Keratinocyte (primary cell): ENCODE data around the gene DCDC2B. TPM values are rescaled to one million over a fixed set of nuclear protein-coding genes. Genes with fewer than 3 reads are reported as not detected.

Experiments
- DNase-seq: peaks from one replicate; pipeline ENCODE4 v3.0.0-alpha.2; 2011; ENCODE audit warnings: low read depth, missing footprints, low spot score
- FAIRE-seq: peaks from 2 replicates; lab custom pipeline; 2011; peaks lifted over from hg19 to GRCh38; lab: Jason Lieb, UNC
- H2AFZ ChIP-seq: 2 replicates; pipeline ENCODE4 v1.6.0; 2012; ENCODE audit warnings: low read length, control low read depth, inconsistent platforms; ENCODE audit not compliant: control insufficient read depth
- H3K27ac ChIP-seq: 2 replicates; pipeline ENCODE4 v1.5.1; 2011; ENCODE audit warnings: low read length; ENCODE audit not compliant: control insufficient read depth, insufficient read depth
- H3K27me3 ChIP-seq: 3 replicates; pipeline ENCODE4 v1.6.0; 2011; ENCODE audit warnings: low read length; ENCODE audit not compliant: control insufficient read depth, insufficient read depth; ENCODE audit errors: extremely low read depth
- H3K36me3 ChIP-seq, 2 experiments: 2 replicates in 1 of 2; 3 replicates in 1 of 2; pipeline ENCODE4 v1.5.1; 2011; ENCODE audit warnings: low read length in 2 of 2, mild to moderate bottlenecking in 1 of 2; ENCODE audit not compliant: control insufficient read depth in 2 of 2, insufficient read depth in 2 of 2; ENCODE audit errors: extremely low read depth in 1 of 2
- H3K4me1 ChIP-seq: 3 replicates; pipeline ENCODE4 v1.5.1; 2011; ENCODE audit warnings: low read length; ENCODE audit not compliant: control insufficient read depth, insufficient read depth; ENCODE audit errors: extremely low read depth
- H3K4me2 ChIP-seq: 3 replicates; pipeline ENCODE4 v1.6.0; 2011; ENCODE audit warnings: low read depth, low read length; ENCODE audit not compliant: control insufficient read depth, insufficient read depth; ENCODE audit errors: extremely low read depth
- H3K4me3 ChIP-seq, 3 experiments: fragments of 200-600 bp in 1 of 3; sonication (generic) in 1 of 3; 2 replicates in 2 of 3; 3 replicates in 1 of 3; pipeline ENCODE4 v1.5.1; 2011 to 2016; ENCODE audit warnings: low read length in 3 of 3, mild to moderate bottlenecking in 3 of 3, control low read depth in 2 of 3, inconsistent platforms in 1 of 3, low read depth in 1 of 3, mixed read lengths in 1 of 3, mixed run types in 1 of 3, moderate library complexity in 1 of 3; ENCODE audit not compliant: control insufficient read depth in 2 of 3, insufficient read depth in 2 of 3; ENCODE audit errors: extremely low read depth in 1 of 3
- H3K79me2 ChIP-seq: 2 replicates; pipeline ENCODE4 v1.6.0; 2012; ENCODE audit warnings: low read length; ENCODE audit not compliant: control insufficient read depth, insufficient read depth
- H3K9ac ChIP-seq: 3 replicates; pipeline ENCODE4 v1.6.0; 2011; ENCODE audit warnings: low read length; ENCODE audit not compliant: control insufficient read depth, insufficient read depth; ENCODE audit errors: extremely low read depth
- H3K9me1 ChIP-seq: 3 replicates; pipeline ENCODE4 v1.6.0; 2011; ENCODE audit warnings: low read length; ENCODE audit not compliant: control insufficient read depth, insufficient read depth; ENCODE audit errors: extremely low read depth
- H3K9me3 ChIP-seq: 2 replicates; pipeline ENCODE4 v1.5.1; 2012; ENCODE audit warnings: low read depth, low read length; ENCODE audit not compliant: control insufficient read depth
- H4K20me1 ChIP-seq: 3 replicates; pipeline ENCODE4 v1.6.0; 2011; ENCODE audit warnings: low read length; ENCODE audit not compliant: control insufficient read depth, insufficient read depth; ENCODE audit errors: extremely low read depth
- EZH2 ChIP-seq: IDR thresholded peaks from one replicate; pipeline ENCODE4 v1.6.1; 2012; ENCODE audit warnings: inconsistent platforms, mild to moderate bottlenecking, low read length, moderate library complexity
- dilution Hi-C: fragments of 300-500 bp; cut with MboI; formaldehyde crosslinking; loops from one replicate; pipeline ENCODE4 v1.7.0; 2020; ENCODE audit warnings: low sequenced_read_pairs; ENCODE audit not compliant: extremely low pct_ligation_motif_present
- polyA plus RNA-seq, 5 experiments: library from polyadenylated mRNA; depleted of rRNA in 3 of 5; stranded (reverse) in 3 of 5; stranded (forward) in 1 of 5; unstranded in 1 of 5; fragments of >200 nt; gene quantifications; 1 replicate in 1 of 5; 2 replicates in 3 of 5; 3 replicates in 1 of 5; pipeline versions ENCODE4 v1.2.1 to v1.2.3, GENCODE V29; 2011 to 2012; ENCODE audit warnings: missing spikeins in 2 of 5, low read depth in 1 of 5, low replicate concordance in 1 of 5
- TF ChIP-seq, protein P1 (sequence below), 3 experiments: IDR thresholded peaks in 1 of 3; conservative IDR thresholded peaks in 1 of 3; optimal IDR thresholded peaks in 1 of 3; 2 replicates in 2 of 3; 3 replicates in 1 of 3; pipeline versions ENCODE3 to v1.5.1; 2011; ENCODE audit warnings: low read length in 3 of 3, mild to moderate bottlenecking in 3 of 3, moderate library complexity in 2 of 3, control low read depth in 1 of 3, inconsistent platforms in 1 of 3; ENCODE audit not compliant: insufficient read depth in 2 of 3; ENCODE audit errors: extremely low read depth in 1 of 3

DCDC2B gene
- polyA plus RNA-seq, 1 donor (not counting 4 experiments of a cell fraction or from before 2014, with no cell fraction given), result not detected

DNA sequence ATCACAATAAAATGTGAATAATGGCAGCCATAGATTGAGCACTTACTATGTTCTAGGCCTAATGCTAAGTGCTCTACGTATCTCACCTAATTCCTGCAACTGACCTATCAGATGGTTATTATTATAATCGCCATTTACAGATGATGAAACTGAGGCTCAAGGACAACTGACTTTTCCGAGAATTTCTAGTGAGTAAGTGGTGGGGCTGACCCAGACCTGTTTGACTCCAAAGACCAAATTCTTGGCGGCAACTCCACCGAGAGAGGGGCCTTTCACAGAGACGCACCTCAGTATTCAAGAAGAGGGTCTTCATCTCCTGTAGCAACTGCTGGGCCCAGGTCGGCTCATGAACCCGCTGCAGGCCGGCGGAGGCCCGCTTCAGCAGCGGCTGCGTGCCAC, 12.7 kb downstream of the DCDC2B start:
- no peak for DNase-seq
- TF ChIP-seq, protein P1, sequence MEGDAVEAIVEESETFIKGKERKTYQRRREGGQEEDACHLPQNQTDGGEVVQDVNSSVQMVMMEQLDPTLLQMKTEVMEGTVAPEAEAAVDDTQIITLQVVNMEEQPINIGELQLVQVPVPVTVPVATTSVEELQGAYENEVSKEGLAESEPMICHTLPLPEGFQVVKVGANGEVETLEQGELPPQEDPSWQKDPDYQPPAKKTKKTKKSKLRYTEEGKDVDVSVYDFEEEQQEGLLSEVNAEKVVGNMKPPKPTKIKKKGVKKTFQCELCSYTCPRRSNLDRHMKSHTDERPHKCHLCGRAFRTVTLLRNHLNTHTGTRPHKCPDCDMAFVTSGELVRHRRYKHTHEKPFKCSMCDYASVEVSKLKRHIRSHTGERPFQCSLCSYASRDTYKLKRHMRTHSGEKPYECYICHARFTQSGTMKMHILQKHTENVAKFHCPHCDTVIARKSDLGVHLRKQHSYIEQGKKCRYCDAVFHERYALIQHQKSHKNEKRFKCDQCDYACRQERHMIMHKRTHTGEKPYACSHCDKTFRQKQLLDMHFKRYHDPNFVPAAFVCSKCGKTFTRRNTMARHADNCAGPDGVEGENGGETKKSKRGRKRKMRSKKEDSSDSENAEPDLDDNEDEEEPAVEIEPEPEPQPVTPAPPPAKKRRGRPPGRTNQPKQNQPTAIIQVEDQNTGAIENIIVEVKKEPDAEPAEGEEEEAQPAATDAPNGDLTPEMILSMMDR (optimal IDR thresholded peaks at IDR 0.05 in 1 of 3, IDR thresholded peaks at IDR 0.05 in 1 of 3, conservative IDR thresholded peaks at IDR 0.05 in 1 of 3; ENCODE audit: extremely low read depth in 1 of 3, insufficient read depth in 2 of 3, low read length in 3 of 3), result no peak
- TF ChIP-seq EZH2, result no peak
- Histone ChIP-seq H3K79me2 (peaks cover 37% of the 10 kb centered on the region), H3K36me3 (peaks cover 13 to 23% of the 10 kb centered on the region in 2 experiments), H3K4me1 (peaks cover 27% of the 10 kb centered on the region), H4K20me1 (no peaks in the 10 kb centered on the region), H2AFZ (no peak overlapping the region), H3K27ac (peak overlapping the region; percentile 98), H3K9me3 (no peaks in the 10 kb centered on the region), H3K9me1 (no peaks in the 10 kb centered on the region), H3K9ac (peak overlapping the region; percentile 100), H3K27me3 (no peaks in the 10 kb centered on the region), H3K4me3 (peak overlapping the region; percentile 82 to 96 (median 89)), H3K4me2 (peak overlapping the region; percentile 80)
- dilution Hi-C loops, result no loop called here
- FAIRE-seq, result no peak

DNA sequence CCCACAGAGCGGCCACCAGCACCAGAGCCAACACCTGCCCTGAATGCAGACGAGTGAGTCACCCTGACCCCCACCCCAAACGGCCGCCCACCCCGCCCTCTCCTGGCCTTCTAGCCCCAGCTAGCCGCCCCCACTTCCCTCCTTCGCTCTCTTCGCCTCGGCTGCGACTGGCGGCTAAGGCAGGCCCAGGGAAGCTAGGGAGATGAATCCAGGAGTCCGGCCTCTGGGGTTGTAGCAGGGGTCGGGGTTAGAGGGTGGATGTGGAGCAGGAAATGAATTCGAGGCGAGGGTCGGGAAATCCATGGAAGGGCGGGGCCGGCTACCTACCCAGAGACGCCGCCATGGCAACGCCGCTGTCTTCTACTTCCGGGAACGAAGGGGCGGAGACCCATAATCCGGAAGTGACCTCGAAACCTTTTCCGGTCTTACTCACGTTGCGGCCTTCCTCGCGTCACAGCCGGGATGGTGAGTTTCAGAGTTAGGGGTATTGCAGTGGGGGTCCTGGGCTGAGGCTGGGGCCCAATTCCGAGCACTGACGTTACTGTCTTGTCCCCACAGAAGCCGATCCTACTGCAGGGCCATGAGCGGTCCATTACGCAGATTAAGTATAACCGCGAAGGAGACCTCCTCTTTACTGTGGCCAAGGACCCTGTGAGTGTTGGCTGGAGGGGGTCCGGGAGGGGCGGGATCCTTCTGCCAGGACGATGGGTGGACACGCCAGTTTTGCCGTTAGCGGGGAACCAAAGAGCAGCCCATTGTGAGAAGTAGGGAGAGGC, 13.3 kb downstream of the DCDC2B start, which contains the start of the genes EIF3I and TMEM234:
Gene EIF3I, plus strand, starts transcription at position 428 of the 776 bp plus-strand sequence. Its CDS starts 35 bp downstream, at position 463.
Gene TMEM234, minus strand, starts transcription at position 374 of the 776 bp plus-strand sequence. Its CDS starts 31 bp downstream, at position 343.
- no peaks in the 10 kb centered on the region for H4K20me1 ChIP-seq
- H2AFZ ChIP-seq, result peak within 1 kb of the TSS; percentile 84
- H3K4me3 ChIP-seq, result peak within 1 kb of the TSS; percentile 82 to 96 (median 89)
- peak within 1 kb of the TSS; percentile 86 for H3K4me2 ChIP-seq
- H3K36me3 ChIP-seq, result peaks cover 12 to 18% of the 10 kb centered on the region in 2 experiments
- peak within 1 kb of the TSS; percentile 100 for H3K9ac ChIP-seq
- FAIRE-seq (peak; percentile 81), DNase-seq (peak; percentile 60)
- peaks cover 21% of the 10 kb centered on the region for H3K4me1 ChIP-seq
- no peak for TF ChIP-seq EZH2
- TF ChIP-seq, protein P1 (optimal IDR thresholded peaks at IDR 0.05 in 1 of 3, IDR thresholded peaks at IDR 0.05 in 1 of 3, conservative IDR thresholded peaks at IDR 0.05 in 1 of 3; ENCODE audit: extremely low read depth in 1 of 3, insufficient read depth in 2 of 3, low read length in 3 of 3), result no peak
- H3K27ac ChIP-seq, result peak within 1 kb of the TSS; percentile 98
- no peaks in the 10 kb centered on the region for H3K9me3 ChIP-seq
- no peaks in the 10 kb centered on the region for H3K9me1 ChIP-seq
- no peaks in the 10 kb centered on the region for H3K27me3 ChIP-seq
- peaks cover 37% of the 10 kb centered on the region for H3K79me2 ChIP-seq
- dilution Hi-C loops, result no loop called here
